Suprapubic skin (tissue), 3 donors: ENCODE measurements around the gene SYNJ2.

Source experiments
- CTCF ChIP-seq, 2 donors: fragments of 200-600 bp in 1 of 2; fragments of 450-650 bp in 1 of 2; sonication (generic) in 1 of 2; IDR thresholded peaks; one replicate each; pipeline ENCODE4 v1.5.1; 2016 to 2019; ENCODE audit warnings: antibody characterized with exemption in 2 of 2, mild to moderate bottlenecking in 1 of 2, moderate library complexity in 1 of 2
- EP300 ChIP-seq: sonication (generic); formaldehyde crosslinking; IDR thresholded peaks from one replicate; pipeline ENCODE4 v1.6.1; 2017; ENCODE audit warnings: antibody characterized with exemption
- POLR2A ChIP-seq, 2 donors: fragments of 450-650 bp; IDR thresholded peaks; one replicate each; pipeline ENCODE4 v1.6.1; 2017; ENCODE audit warnings: antibody characterized with exemption in 2 of 2, mild to moderate bottlenecking in 2 of 2, moderate library complexity in 2 of 2

GRCh38 chr6:157982563-157983405, 1.1 kb downstream of the SYNJ2 start:
- peak in 1 of 2 donors; percentile 9 for TF ChIP-seq CTCF (IDR thresholded peaks at IDR 0.05)
- TF ChIP-seq POLR2A (IDR thresholded peaks at IDR 0.05) = no peak
- TF ChIP-seq EP300 = no peak
